MM.1S (cell line): ENCODE data around the gene KCND2.
"Not testable (repeated sequence)": the region's sequence is repeated elsewhere in the genome, so short reads cannot be mapped to it uniquely, and the experiment has no call there.

Source experiments
- DNase-seq: peaks from one replicate; pipeline ENCODE4 v3.0.0-alpha.2; 2015
- H2AFZ ChIP-seq: fragments of 300-600 bp; sonication (generic); 2 replicates; pipeline ENCODE4 v1.6.0; 2016; ENCODE audit warnings: antibody characterized with exemption, low read length
- H3F3A ChIP-seq: fragments of 300-600 bp; sonication (generic); 2 replicates; pipeline ENCODE4 v1.6.1; 2016; ENCODE audit warnings: mild to moderate bottlenecking, antibody characterized with exemption, low read length, moderate library complexity, mixed read lengths; ENCODE audit not compliant: insufficient read depth
- H3K27ac ChIP-seq: fragments of 300-600 bp; sonication (generic); 2 replicates; pipeline ENCODE4 v1.5.1; 2016; ENCODE audit warnings: mild to moderate bottlenecking, low read length
- H3K27me3 ChIP-seq: fragments of 300-600 bp; sonication (generic); replicated peaks from 2 replicates; pipeline ENCODE4 v1.6.0; 2016; ENCODE audit warnings: low read length; ENCODE audit not compliant: insufficient read depth
- H3K36me3 ChIP-seq: fragments of 300-600 bp; sonication (generic); replicated peaks from 2 replicates; pipeline ENCODE4 v1.6.1; 2016; ENCODE audit warnings: mild to moderate bottlenecking, low read length, mixed read lengths; ENCODE audit not compliant: insufficient read depth
- H3K4me1 ChIP-seq: fragments of 300-600 bp; sonication (generic); 2 replicates; pipeline ENCODE4 v1.6.1; 2016; ENCODE audit warnings: low read length, mixed read lengths
- H3K4me2 ChIP-seq: fragments of 300-600 bp; sonication (generic); 2 replicates; pipeline ENCODE4 v1.6.0; 2016; ENCODE audit warnings: low read depth, low read length
- H3K4me3 ChIP-seq: fragments of 300-600 bp; sonication (generic); 2 replicates; pipeline ENCODE4 v1.5.1; 2016; ENCODE audit warnings: low read length, mixed read lengths
- H3K79me2 ChIP-seq: fragments of 300-600 bp; sonication (generic); 2 replicates; pipeline ENCODE4 v1.6.1; 2016; ENCODE audit warnings: mixed run types, low read length, mixed read lengths
- H3K9ac ChIP-seq: fragments of 300-600 bp; sonication (generic); 2 replicates; pipeline ENCODE4 v1.6.1; 2016; ENCODE audit warnings: low read length, mixed read lengths
- H3K9me2 ChIP-seq: fragments of 300-600 bp; sonication (generic); replicated peaks from 2 replicates; pipeline ENCODE4 v1.6.1; 2016; ENCODE audit warnings: mild to moderate bottlenecking, low read length, mixed read lengths; ENCODE audit not compliant: insufficient read depth
- H3K9me3 ChIP-seq: fragments of 300-600 bp; sonication (generic); replicated peaks from 2 replicates; pipeline ENCODE4 v1.6.1; 2016; ENCODE audit warnings: mild to moderate bottlenecking, low read length, mixed read lengths; ENCODE audit not compliant: insufficient read depth
- H4K20me1 ChIP-seq: fragments of 300-600 bp; sonication (generic); 2 replicates; pipeline ENCODE4 v1.6.1; 2016; ENCODE audit warnings: mild to moderate bottlenecking, low read length, moderate library complexity, mixed read lengths; ENCODE audit not compliant: insufficient read depth
- CTCF ChIP-seq: fragments of 300-600 bp; sonication (generic); IDR thresholded peaks from 2 replicates; pipeline ENCODE4 v1.5.1; 2016; ENCODE audit warnings: antibody characterized with exemption, low read length, mixed read lengths
- EZH2 ChIP-seq: fragments of 300-600 bp; sonication (generic); optimal IDR thresholded peaks from 2 replicates; pipeline ENCODE3; 2017; ENCODE audit warnings: low read depth, mild to moderate bottlenecking, antibody characterized with exemption, low read length, mixed read lengths
- EZH2phosphoT487 ChIP-seq: fragments of 300-600 bp; sonication (generic); IDR thresholded peaks from 2 replicates; pipeline ENCODE4 v1.6.1; 2018; ENCODE audit warnings: antibody characterized with exemption, low read length

Gene KCND2

GRCh38 chr7:120567204-120567603, 294.2 kb downstream of the KCND2 start:
- Histone ChIP-seq H3K9me2 (no peaks in the 10 kb centered on the region), H3K36me3 (no peaks in the 10 kb centered on the region), H2AFZ (no peak overlapping the region), H3K9ac (no peak overlapping the region), H3K4me1 (no peaks in the 10 kb centered on the region), H3K9me3 (no peaks in the 10 kb centered on the region), H3K4me2 (no peak overlapping the region), H3K4me3 (no peak overlapping the region), H4K20me1 (no peaks in the 10 kb centered on the region), H3K79me2 (no peaks in the 10 kb centered on the region), H3F3A (no peaks in the 10 kb centered on the region), H3K27ac (no peak overlapping the region), H3K27me3 (no peaks in the 10 kb centered on the region)
- no peak for DNase-seq
- no peak for TF ChIP-seq CTCF
- no peak for TF ChIP-seq EZH2
- TF ChIP-seq EZH2phosphoT487: no peak

GRCh38 chr7:120578657-120579056, 305.7 kb downstream of the KCND2 start:
- not testable (repeated sequence) for DNase-seq, H3F3A ChIP-seq, H3K9ac ChIP-seq

GRCh38 chr7:120582916-120583315, 309.9 kb downstream of the KCND2 start:
- Histone ChIP-seq H4K20me1 (no peaks in the 10 kb centered on the region), H3K27ac (no peak overlapping the region), H3K4me1 (no peaks in the 10 kb centered on the region), H3K27me3 (no peaks in the 10 kb centered on the region), H3K4me3 (no peak overlapping the region), H3K4me2 (no peak overlapping the region), H3F3A (no peaks in the 10 kb centered on the region), H3K36me3 (no peaks in the 10 kb centered on the region), H2AFZ (no peak overlapping the region), H3K79me2 (no peaks in the 10 kb centered on the region), H3K9ac (no peak overlapping the region), H3K9me2 (no peaks in the 10 kb centered on the region), H3K9me3 (no peaks in the 10 kb centered on the region)
- TF ChIP-seq CTCF (no peak), EZH2 (no peak), EZH2phosphoT487 (no peak)
- DNase-seq: no peak

More at GRCh38 chr7:120578657-120579056, 305.7 kb downstream of the KCND2 start:
- not testable (repeated sequence) for H3K4me3 ChIP-seq, H3K27me3 ChIP-seq, H2AFZ ChIP-seq, H3K4me1 ChIP-seq, H3K9me3 ChIP-seq, H3K36me3 ChIP-seq, H3K79me2 ChIP-seq, H4K20me1 ChIP-seq, H3K9me2 ChIP-seq, H3K27ac ChIP-seq, H3K4me2 ChIP-seq

GRCh38 chr7:120583899-120584586, 311.1 kb downstream of the KCND2 start:
- H3K4me2 ChIP-seq: no peak overlapping the region
- H3K27ac ChIP-seq: no peak overlapping the region
- no peaks in the 10 kb centered on the region for H3K79me2 ChIP-seq
- H3K9me2 ChIP-seq: no peaks in the 10 kb centered on the region
- no peaks in the 10 kb centered on the region for H3K4me1 ChIP-seq
- H3K9ac ChIP-seq: no peak overlapping the region
- TF ChIP-seq EZH2phosphoT487 (no peak), EZH2 (no peak), CTCF (no peak)
- no peaks in the 10 kb centered on the region for H3K9me3 ChIP-seq
- no peaks in the 10 kb centered on the region for H3F3A ChIP-seq
- no peaks in the 10 kb centered on the region for H4K20me1 ChIP-seq
- no peak overlapping the region for H3K4me3 ChIP-seq
- H2AFZ ChIP-seq: no peak overlapping the region
- DNase-seq: no peak
- H3K27me3 ChIP-seq: no peaks in the 10 kb centered on the region
- no peaks in the 10 kb centered on the region for H3K36me3 ChIP-seq
